K562 (cell line): ENCODE measurements around the gene TLDC2. TPM values are rescaled to one million over a fixed set of nuclear protein-coding genes. Genes with fewer than 3 reads are reported as not detected.
A peak's percentile ranks its signal among the peaks of the same experiment; 100 is the strongest.

Source experiments
- ELF1 ChIP-seq: fragments of 200-800 bp; sonication (Bioruptor generic); IDR thresholded peaks from 2 replicates; pipeline ENCODE4 v1.6.1; 2016; ENCODE audit warnings: missing genetic modification characterization, missing compliant biosample characterization
- RCOR1 ChIP-seq, 2 experiments: IDR thresholded peaks; 2 replicates each; pipeline ENCODE4 v1.6.1; 2012; ENCODE audit warnings: low read depth in 2 of 2, low read length in 2 of 2, borderline replicate concordance in 1 of 2, improper control_type of control experiment in 1 of 2
- SNRNP70 ChIP-seq: fragments of 200-400 bp; formaldehyde crosslinking; optimal IDR thresholded peaks from 2 replicates; pipeline ENCODE3; 2017; ENCODE audit warnings: low read depth, low read length
- ZBTB9 ChIP-seq: fragments of 450-650 bp; formaldehyde crosslinking; IDR thresholded peaks from 2 replicates; pipeline ENCODE4 v1.4.0; 2020; ENCODE audit warnings: mild to moderate bottlenecking, moderate library complexity
- ZKSCAN3 ChIP-seq: fragments of 250-450 bp; sonication (Bioruptor Pico); IDR thresholded peaks from 2 replicates; pipeline ENCODE4 v1.4.0; 2020
- ZNF124 ChIP-seq: sonication (generic); formaldehyde crosslinking; IDR thresholded peaks from 2 replicates; pipeline ENCODE4 v1.8.1; 2022; ENCODE audit warnings: missing genetic modification reagents
- ZNF175 ChIP-seq: fragments of 200-800 bp; sonication (Bioruptor generic); IDR thresholded peaks from 2 replicates; pipeline ENCODE4 v1.6.1; 2016; ENCODE audit warnings: low read depth, mild to moderate bottlenecking, missing genetic modification characterization, missing compliant biosample characterization
- ZNF253 ChIP-seq: fragments of 250-450 bp; sonication (Bioruptor Pico); conservative IDR thresholded peaks from 2 replicates; pipeline ENCODE4 v1.6.1; 2021; ENCODE audit warnings: mild to moderate bottlenecking
- polyA plus RNA-seq, 8 experiments: library from polyadenylated mRNA; depleted of rRNA in 4 of 8; stranded (reverse) in 5 of 8; unstranded in 3 of 8; fragments of >200 nt; fragmentation: Nextera tagmentation in 2 of 8; fragmentation: Illumina TruSeq in 1 of 8; extraction: Ambion mirVana in 2 of 8; extraction: Trizol in 1 of 8; gene quantifications; 2 replicates each; pipeline versions ENCODE4 v1.2.1 to v1.2.3, GENCODE V29; 2011 to 2014; ENCODE audit warnings: inconsistent platforms in 1 of 8, missing spikeins in 1 of 8
- total RNA-seq, 7 experiments: library from RNA; depleted of rRNA in 6 of 7; stranded (reverse); fragments of >200 nt in 6 of 7; fragmentation: Illumina TruSeq in 2 of 7; extraction: Trizol in 2 of 7; gene quantifications; 2 replicates each; pipeline versions ENCODE4 v1.2.1 to v1.2.3, GENCODE V29; 2011 to 2021; ENCODE audit warnings: low replicate concordance in 1 of 7
- TF ChIP-seq, protein P1 (sequence below): fragments of 450-650 bp; IDR thresholded peaks from 2 replicates; pipeline ENCODE4 v1.6.1; 2016; ENCODE audit warnings: mild to moderate bottlenecking, moderate library complexity
- TF ChIP-seq, protein P2 (sequence below): fragments of 250-450 bp; sonication (Bioruptor Pico); IDR thresholded peaks from 2 replicates; pipeline ENCODE4 v1.4.0; 2020; ENCODE audit warnings: mild to moderate bottlenecking

Gene TLDC2
- total and polyA plus RNA-seq, 9 of the 15 experiments (the other 6 are each of a cell fraction or from before 2014, with no cell fraction given) = not detected

DNA sequence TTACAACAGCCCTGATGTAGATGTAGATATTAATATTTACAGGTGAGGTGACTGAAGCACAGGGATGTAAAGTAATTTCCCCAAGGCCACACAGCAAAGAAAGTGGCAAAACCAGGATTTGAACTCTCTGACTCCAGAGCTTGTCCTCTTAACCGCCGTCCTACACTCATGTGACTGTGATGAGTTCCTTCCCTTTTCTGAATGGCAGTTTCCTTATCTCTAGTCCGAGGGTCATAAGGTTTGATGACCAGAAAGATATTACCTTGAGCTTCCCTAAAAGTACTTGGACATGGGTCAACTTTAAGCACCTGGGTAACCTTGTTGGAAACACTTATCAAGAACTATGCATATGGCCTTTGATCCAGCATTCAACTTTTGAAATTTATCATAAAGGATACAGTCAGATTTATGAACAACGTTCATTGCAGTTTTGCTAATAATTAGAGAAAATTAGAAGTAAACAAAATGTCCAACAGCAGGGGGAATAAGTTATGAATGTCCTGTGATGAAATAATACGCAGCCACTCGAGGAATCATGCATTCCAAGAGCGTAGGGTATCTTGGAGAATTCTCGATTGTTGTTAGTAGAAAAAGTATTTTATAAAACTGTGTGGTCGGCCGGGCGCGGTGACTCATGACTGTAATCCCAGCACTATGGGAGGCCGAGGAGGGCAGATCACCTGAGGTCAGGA, 2.3 kb upstream of the TLDC2 start (continued):
- TF ChIP-seq, protein P1, sequence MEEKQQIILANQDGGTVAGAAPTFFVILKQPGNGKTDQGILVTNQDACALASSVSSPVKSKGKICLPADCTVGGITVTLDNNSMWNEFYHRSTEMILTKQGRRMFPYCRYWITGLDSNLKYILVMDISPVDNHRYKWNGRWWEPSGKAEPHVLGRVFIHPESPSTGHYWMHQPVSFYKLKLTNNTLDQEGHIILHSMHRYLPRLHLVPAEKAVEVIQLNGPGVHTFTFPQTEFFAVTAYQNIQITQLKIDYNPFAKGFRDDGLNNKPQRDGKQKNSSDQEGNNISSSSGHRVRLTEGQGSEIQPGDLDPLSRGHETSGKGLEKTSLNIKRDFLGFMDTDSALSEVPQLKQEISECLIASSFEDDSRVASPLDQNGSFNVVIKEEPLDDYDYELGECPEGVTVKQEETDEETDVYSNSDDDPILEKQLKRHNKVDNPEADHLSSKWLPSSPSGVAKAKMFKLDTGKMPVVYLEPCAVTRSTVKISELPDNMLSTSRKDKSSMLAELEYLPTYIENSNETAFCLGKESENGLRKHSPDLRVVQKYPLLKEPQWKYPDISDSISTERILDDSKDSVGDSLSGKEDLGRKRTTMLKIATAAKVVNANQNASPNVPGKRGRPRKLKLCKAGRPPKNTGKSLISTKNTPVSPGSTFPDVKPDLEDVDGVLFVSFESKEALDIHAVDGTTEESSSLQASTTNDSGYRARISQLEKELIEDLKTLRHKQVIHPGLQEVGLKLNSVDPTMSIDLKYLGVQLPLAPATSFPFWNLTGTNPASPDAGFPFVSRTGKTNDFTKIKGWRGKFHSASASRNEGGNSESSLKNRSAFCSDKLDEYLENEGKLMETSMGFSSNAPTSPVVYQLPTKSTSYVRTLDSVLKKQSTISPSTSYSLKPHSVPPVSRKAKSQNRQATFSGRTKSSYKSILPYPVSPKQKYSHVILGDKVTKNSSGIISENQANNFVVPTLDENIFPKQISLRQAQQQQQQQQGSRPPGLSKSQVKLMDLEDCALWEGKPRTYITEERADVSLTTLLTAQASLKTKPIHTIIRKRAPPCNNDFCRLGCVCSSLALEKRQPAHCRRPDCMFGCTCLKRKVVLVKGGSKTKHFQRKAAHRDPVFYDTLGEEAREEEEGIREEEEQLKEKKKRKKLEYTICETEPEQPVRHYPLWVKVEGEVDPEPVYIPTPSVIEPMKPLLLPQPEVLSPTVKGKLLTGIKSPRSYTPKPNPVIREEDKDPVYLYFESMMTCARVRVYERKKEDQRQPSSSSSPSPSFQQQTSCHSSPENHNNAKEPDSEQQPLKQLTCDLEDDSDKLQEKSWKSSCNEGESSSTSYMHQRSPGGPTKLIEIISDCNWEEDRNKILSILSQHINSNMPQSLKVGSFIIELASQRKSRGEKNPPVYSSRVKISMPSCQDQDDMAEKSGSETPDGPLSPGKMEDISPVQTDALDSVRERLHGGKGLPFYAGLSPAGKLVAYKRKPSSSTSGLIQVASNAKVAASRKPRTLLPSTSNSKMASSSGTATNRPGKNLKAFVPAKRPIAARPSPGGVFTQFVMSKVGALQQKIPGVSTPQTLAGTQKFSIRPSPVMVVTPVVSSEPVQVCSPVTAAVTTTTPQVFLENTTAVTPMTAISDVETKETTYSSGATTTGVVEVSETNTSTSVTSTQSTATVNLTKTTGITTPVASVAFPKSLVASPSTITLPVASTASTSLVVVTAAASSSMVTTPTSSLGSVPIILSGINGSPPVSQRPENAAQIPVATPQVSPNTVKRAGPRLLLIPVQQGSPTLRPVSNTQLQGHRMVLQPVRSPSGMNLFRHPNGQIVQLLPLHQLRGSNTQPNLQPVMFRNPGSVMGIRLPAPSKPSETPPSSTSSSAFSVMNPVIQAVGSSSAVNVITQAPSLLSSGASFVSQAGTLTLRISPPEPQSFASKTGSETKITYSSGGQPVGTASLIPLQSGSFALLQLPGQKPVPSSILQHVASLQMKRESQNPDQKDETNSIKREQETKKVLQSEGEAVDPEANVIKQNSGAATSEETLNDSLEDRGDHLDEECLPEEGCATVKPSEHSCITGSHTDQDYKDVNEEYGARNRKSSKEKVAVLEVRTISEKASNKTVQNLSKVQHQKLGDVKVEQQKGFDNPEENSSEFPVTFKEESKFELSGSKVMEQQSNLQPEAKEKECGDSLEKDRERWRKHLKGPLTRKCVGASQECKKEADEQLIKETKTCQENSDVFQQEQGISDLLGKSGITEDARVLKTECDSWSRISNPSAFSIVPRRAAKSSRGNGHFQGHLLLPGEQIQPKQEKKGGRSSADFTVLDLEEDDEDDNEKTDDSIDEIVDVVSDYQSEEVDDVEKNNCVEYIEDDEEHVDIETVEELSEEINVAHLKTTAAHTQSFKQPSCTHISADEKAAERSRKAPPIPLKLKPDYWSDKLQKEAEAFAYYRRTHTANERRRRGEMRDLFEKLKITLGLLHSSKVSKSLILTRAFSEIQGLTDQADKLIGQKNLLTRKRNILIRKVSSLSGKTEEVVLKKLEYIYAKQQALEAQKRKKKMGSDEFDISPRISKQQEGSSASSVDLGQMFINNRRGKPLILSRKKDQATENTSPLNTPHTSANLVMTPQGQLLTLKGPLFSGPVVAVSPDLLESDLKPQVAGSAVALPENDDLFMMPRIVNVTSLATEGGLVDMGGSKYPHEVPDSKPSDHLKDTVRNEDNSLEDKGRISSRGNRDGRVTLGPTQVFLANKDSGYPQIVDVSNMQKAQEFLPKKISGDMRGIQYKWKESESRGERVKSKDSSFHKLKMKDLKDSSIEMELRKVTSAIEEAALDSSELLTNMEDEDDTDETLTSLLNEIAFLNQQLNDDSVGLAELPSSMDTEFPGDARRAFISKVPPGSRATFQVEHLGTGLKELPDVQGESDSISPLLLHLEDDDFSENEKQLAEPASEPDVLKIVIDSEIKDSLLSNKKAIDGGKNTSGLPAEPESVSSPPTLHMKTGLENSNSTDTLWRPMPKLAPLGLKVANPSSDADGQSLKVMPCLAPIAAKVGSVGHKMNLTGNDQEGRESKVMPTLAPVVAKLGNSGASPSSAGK = 0 out of 2 replicates have a peak, but pooled peaks have one; percentile 9
- TF ChIP-seq RCOR1 (IDR thresholded peaks at IDR 0.05; ENCODE audit: borderline replicate concordance in 1 of 2, low read depth in 2 of 2, low read length in 2 of 2) = peak in 1 of 2 experiments; percentile 88; a peak in 2 of 4 replicates
- 0 out of 2 replicates have a peak, but pooled peaks have one; percentile 21 for TF ChIP-seq ZBTB9 (CRISPR knock-in tag)
- no peak for TF ChIP-seq SNRNP70
- TF ChIP-seq, protein P2, sequence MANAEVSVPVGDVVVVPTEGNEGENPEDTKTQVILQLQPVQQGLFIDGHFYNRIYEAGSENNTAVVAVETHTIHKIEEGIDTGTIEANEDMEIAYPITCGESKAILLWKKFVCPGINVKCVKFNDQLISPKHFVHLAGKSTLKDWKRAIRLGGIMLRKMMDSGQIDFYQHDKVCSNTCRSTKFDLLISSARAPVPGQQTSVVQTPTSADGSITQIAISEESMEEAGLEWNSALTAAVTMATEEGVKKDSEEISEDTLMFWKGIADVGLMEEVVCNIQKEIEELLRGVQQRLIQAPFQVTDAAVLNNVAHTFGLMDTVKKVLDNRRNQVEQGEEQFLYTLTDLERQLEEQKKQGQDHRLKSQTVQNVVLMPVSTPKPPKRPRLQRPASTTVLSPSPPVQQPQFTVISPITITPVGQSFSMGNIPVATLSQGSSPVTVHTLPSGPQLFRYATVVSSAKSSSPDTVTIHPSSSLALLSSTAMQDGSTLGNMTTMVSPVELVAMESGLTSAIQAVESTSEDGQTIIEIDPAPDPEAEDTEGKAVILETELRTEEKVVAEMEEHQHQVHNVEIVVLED = no peak
- TF ChIP-seq ELF1 (tag) = peak; percentile 47; the same call in 1 of the 2 replicates
- TF ChIP-seq ZKSCAN3 (CRISPR knock-in tag) = no peak
- 0 out of 2 replicates have a peak, but pooled peaks have one; percentile 34 for TF ChIP-seq ZNF175 (CRISPR knock-in tag)
- no peak for TF ChIP-seq ZNF124 (CRISPR knock-in tag)
- TF ChIP-seq ZNF253 (CRISPR knock-in tag) = no peak
